OCI-LY1 (cell line): ENCODE results near the gene ZNF275.

Source experiments
- EZH2 ChIP-seq: fragments of 200-600 bp; sonication (generic), shearing (Covaris generic); IDR thresholded peaks from 2 replicates; pipeline ENCODE4 v1.8.0; 2017; ENCODE audit warnings: borderline replicate concordance, mixed run types, mild to moderate bottlenecking, antibody characterized with exemption, low read length, moderate library complexity, mixed read lengths
- TF ChIP-seq, protein P1 (sequence below): fragments of 200-600 bp; sonication (generic), shearing (Covaris generic); IDR thresholded peaks from 2 replicates; pipeline ENCODE4 v1.5.1; 2017; ENCODE audit warnings: mild to moderate bottlenecking, antibody characterized with exemption, low read length, moderate library complexity, mixed read lengths

DNA sequence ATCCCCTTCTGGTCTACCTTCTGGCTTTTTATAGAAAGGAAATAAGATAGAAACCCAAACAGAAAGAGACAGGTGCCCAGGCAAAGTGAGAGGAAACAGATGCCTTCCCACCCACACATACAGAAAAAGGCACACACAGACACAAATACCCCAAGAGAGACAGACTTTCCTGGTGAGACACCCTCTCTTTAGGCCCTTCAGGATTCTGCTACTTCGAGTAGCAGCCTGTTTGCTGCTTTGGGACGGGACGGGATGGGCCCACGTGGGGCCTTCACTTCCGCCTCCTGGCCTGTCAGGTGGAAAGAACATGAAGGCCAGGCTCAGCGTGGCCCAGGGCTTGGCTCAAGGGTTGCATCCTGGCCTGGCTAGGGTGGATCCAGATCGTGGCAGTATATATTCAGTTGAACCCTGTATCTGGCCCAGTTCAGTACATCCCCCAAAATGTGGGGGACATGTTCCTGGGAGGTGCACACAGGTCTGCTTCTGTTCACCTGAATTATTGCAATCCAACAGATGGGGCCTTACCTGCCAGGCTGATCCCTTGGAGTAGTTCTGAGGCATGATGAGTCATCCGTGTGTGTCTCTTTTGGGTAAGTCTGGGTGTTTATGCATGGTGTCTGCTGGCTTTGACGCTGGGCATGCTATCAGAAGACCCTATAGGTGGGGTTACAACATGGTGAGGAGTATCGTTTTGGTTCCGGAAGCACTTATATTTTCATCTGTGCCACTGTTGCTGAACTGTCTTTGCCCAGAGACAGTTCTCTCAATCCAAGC is 2.4 kb downstream of the ZNF275 start:
- TF ChIP-seq, protein P1, sequence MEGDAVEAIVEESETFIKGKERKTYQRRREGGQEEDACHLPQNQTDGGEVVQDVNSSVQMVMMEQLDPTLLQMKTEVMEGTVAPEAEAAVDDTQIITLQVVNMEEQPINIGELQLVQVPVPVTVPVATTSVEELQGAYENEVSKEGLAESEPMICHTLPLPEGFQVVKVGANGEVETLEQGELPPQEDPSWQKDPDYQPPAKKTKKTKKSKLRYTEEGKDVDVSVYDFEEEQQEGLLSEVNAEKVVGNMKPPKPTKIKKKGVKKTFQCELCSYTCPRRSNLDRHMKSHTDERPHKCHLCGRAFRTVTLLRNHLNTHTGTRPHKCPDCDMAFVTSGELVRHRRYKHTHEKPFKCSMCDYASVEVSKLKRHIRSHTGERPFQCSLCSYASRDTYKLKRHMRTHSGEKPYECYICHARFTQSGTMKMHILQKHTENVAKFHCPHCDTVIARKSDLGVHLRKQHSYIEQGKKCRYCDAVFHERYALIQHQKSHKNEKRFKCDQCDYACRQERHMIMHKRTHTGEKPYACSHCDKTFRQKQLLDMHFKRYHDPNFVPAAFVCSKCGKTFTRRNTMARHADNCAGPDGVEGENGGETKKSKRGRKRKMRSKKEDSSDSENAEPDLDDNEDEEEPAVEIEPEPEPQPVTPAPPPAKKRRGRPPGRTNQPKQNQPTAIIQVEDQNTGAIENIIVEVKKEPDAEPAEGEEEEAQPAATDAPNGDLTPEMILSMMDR = no peak
- no peak for TF ChIP-seq EZH2
